HepG2 (cell line): ENCODE data around the gene PRAMEF5. TPM values are rescaled to one million over a fixed set of nuclear protein-coding genes. Genes with fewer than 3 reads are reported as not detected.
"Not testable (repeated sequence)": the region's sequence is repeated elsewhere in the genome, so short reads cannot be mapped to it uniquely, and the experiment has no call there.

Source experiments
- ATAC-seq: fragments of 200-7000 bp; cut with Tn5 transposase; 3 replicates; pipeline ENCODE4 v1.9.1; 2020; ENCODE audit warnings: mild to moderate bottlenecking, moderate library complexity
- BruUV-seq: library from RNA; stranded (reverse); fragments of 400-500 nt; replicated peaks from 2 replicates; lab custom pipeline; 2021; lab: Mats Ljungman, UMichigan
- CTCF ChIA-PET: fragments of 300-600 bp; formaldehyde crosslinking; extraction: SDS; loops from one replicate; lab custom pipeline; 2021; ENCODE audit warnings: low total read pairs, inconsistent platforms, low intra/inter-chr PET ratio; lab: Yijun Ruan, JAX
- POLR2A ChIA-PET: fragments of 350-600 bp; sonication (Branson Sonifier 250); formaldehyde crosslinking; loops from one replicate; lab custom pipeline; 2020; ENCODE audit warnings: antibody characterized with exemption, inconsistent platforms; lab: Yijun Ruan, JAX
- DNase-seq: peaks from one replicate; pipeline ENCODE4 v3.0.0-alpha.2; 2015; ENCODE audit warnings: low spot score
- FAIRE-seq: peaks from 3 replicates; lab custom pipeline; 2011; peaks lifted over from hg19 to GRCh38; lab: Jason Lieb, UNC
- H2AFZ ChIP-seq: one replicate; pipeline ENCODE4 v1.6.1; 2011; ENCODE audit warnings: low read length, inconsistent platforms
- H3K27ac ChIP-seq: fragments of 300-600 bp; 3 replicates; pipeline ENCODE4 v1.8.0; 2011; ENCODE audit warnings: mixed run types, mild to moderate bottlenecking, mixed read lengths, low read length, inconsistent platforms; ENCODE audit not compliant: insufficient read depth; ENCODE audit errors: extremely low read length
- H3K27me3 ChIP-seq, 2 experiments: fragments of 200-600 bp in 1 of 2; 2 replicates in 1 of 2; 3 replicates in 1 of 2; pipeline versions ENCODE4 v1.6.0 to v1.8.0; 2011; ENCODE audit warnings: low read length in 2 of 2, mild to moderate bottlenecking in 2 of 2, moderate library complexity in 2 of 2, inconsistent platforms in 1 of 2; ENCODE audit not compliant: insufficient read depth in 2 of 2, control insufficient read depth in 1 of 2
- H3K36me3 ChIP-seq, 2 experiments: fragments of 200-600 bp in 1 of 2; replicated peaks in 1 of 2; 2 replicates in 1 of 2; 3 replicates in 1 of 2; pipeline versions ENCODE4 v1.5.1 to v1.8.0; 2011; ENCODE audit warnings: low read length in 2 of 2, inconsistent platforms in 1 of 2; ENCODE audit not compliant: insufficient read depth in 2 of 2, control insufficient read depth in 1 of 2
- H3K4me1 ChIP-seq: 2 replicates; pipeline ENCODE4 v1.5.1; 2012; ENCODE audit warnings: low read length, inconsistent platforms; ENCODE audit not compliant: insufficient read depth
- H3K4me2 ChIP-seq: 2 replicates; pipeline ENCODE4 v1.6.0; 2011; ENCODE audit warnings: low read depth, low read length, inconsistent platforms
- H3K4me3 ChIP-seq, 3 experiments: fragments of 200-600 bp in 1 of 3; sonication (generic), shearing (Covaris generic) in 1 of 3; replicated peaks in 1 of 3; 2 replicates each; pipeline ENCODE4 v1.5.1; 2011 to 2016; ENCODE audit warnings: low read length in 3 of 3, inconsistent platforms in 2 of 3, low read depth in 2 of 3, mild to moderate bottlenecking in 2 of 3, control low read depth in 1 of 3, mixed read lengths in 1 of 3; ENCODE audit not compliant: insufficient read depth in 1 of 3
- H3K79me2 ChIP-seq: one replicate; pipeline ENCODE4 v1.6.1; 2011; ENCODE audit warnings: low read length, inconsistent platforms; ENCODE audit not compliant: insufficient read depth
- H3K9ac ChIP-seq: 2 replicates; pipeline ENCODE4 v1.6.0; 2011; ENCODE audit warnings: mild to moderate bottlenecking, low read depth, low read length, inconsistent platforms; ENCODE audit not compliant: insufficient read depth
- H3K9me3 ChIP-seq: 2 replicates; pipeline ENCODE4 v1.5.1; 2012; ENCODE audit warnings: mild to moderate bottlenecking, low read length
- H4K20me1 ChIP-seq: 2 replicates; pipeline ENCODE4 v1.6.0; 2011; ENCODE audit warnings: inconsistent platforms, mild to moderate bottlenecking, low read length, moderate library complexity; ENCODE audit not compliant: insufficient read depth
- WGBS: methylation state at CpG from one replicate; pipeline ENCODE4 v1.1.6; 2017; ENCODE audit warnings: low lambda C conversion rate; 5-methylcytosine and 5-hydroxymethylcytosine counted together
- in situ Hi-C: cut with HindIII; loops from 2 replicates; pipeline ENCODE4 v1.10.0; 2017; ENCODE audit warnings: low pct_unique_long_range_greater_than_20kb; ENCODE audit not compliant: extremely low pct_ligation_motif_present
- intact Hi-C: fragments of 100-400 bp; cut with micrococcal nuclease; formaldehyde crosslinking; loops from one replicate; pipeline ENCODE4 v1.10.0; 2022; ENCODE audit not compliant: unreplicated experiment
- polyA plus RNA-seq, 8 experiments: library from polyadenylated mRNA; depleted of rRNA in 3 of 8; stranded (reverse) in 7 of 8; unstranded in 1 of 8; fragments of >200 nt; fragmentation: Illumina TruSeq in 4 of 8; extraction: Trizol in 4 of 8; gene quantifications; 2 replicates each; pipeline versions ENCODE4 v1.2.1 to v1.2.3, GENCODE V29; 2011 to 2016; ENCODE audit warnings: low read depth in 4 of 8, missing spikeins in 1 of 8, mixed read lengths in 1 of 8; ENCODE audit not compliant: insufficient read depth in 1 of 8
- total RNA-seq, 5 experiments: library from RNA; depleted of rRNA; stranded (reverse); fragments of >200 nt; fragmentation: Illumina TruSeq; extraction: Trizol; gene quantifications; 2 replicates each; pipeline ENCODE4 v1.2.3, GENCODE V29; 2016; ENCODE audit warnings: low read depth in 1 of 5

The PRAMEF5 gene
- total and polyA plus RNA-seq, 2 of the 13 experiments (the other 11 are each of a cell fraction or from before 2014, with no cell fraction given) = not detected

DNA sequence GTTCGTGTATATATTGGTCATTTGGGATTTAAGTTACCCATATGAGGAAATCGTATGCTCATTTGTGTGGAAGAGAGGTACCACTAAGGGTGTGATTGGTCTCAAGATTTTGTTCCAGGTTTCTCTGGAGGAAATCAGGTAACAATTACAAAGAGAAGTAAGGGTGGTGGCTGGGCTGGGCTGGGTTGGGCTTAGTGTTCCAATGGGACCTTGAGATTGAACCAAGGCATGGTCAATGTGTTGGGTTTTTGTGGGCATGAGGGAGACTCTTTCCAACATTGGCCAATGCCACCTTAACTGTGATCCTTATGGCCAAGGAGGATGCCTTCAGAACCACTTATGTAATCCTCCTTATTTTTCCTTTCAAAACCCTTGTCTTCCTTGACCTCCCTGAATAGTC lies 23.4 kb upstream of the PRAMEF5 start:
- DNase-seq, ATAC-seq, H3K9me3 ChIP-seq, H3K4me2 ChIP-seq, H3K27ac ChIP-seq, in situ Hi-C loops, H3K4me1 ChIP-seq, H4K20me1 ChIP-seq, H3K4me3 ChIP-seq, H3K9ac ChIP-seq, H2AFZ ChIP-seq, FAIRE-seq, H3K27me3 ChIP-seq, POLR2A ChIA-PET, H3K36me3 ChIP-seq, intact Hi-C loops, H3K79me2 ChIP-seq, BruUV-seq, CTCF ChIA-PET: not testable (repeated sequence)
- 2% methylated on average over 2 of the region's 2 CpGs for WGBS

DNA sequence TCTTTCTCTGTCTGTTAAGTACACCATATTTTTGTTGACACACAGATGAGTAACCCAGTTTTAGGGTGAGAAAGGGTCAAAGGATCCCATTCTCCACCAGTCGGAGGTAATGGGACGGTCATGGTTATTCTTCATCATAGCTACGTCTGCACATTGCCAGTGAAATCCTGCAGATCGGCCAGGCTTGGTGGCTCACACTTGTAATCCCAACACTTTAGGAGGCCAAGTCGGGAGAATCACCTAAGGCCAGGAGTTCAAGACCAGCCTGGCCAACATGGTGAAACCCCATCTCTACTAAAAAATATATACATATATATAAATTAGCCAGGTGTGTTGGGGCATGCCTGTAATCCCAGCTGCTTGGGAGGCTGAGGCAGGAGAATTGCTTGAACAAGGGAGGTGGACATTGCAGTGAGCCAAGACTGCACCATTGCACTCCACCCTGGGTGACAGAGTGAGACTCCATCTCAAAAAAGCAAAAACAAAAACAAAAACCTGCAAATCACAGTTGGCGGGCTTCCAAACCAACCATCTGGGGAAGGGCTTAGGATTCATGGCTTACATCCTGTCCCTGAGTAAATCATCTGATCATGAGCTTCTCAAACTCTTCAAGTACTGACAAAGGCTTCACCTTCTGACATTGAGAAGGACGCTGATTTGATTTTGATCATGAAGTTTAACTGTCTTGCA lies 22.8 kb upstream of the PRAMEF5 start:
- BruUV-seq, H3K4me3 ChIP-seq, intact Hi-C loops, ATAC-seq, H3K27ac ChIP-seq, H3K9me3 ChIP-seq, H2AFZ ChIP-seq, in situ Hi-C loops, DNase-seq, CTCF ChIA-PET, H3K4me1 ChIP-seq, POLR2A ChIA-PET, H3K36me3 ChIP-seq, H3K79me2 ChIP-seq, FAIRE-seq, H3K9ac ChIP-seq, H4K20me1 ChIP-seq, H3K27me3 ChIP-seq, H3K4me2 ChIP-seq: not testable (repeated sequence)
- WGBS = 19% methylated on average over 7 of the region's 7 CpGs

DNA sequence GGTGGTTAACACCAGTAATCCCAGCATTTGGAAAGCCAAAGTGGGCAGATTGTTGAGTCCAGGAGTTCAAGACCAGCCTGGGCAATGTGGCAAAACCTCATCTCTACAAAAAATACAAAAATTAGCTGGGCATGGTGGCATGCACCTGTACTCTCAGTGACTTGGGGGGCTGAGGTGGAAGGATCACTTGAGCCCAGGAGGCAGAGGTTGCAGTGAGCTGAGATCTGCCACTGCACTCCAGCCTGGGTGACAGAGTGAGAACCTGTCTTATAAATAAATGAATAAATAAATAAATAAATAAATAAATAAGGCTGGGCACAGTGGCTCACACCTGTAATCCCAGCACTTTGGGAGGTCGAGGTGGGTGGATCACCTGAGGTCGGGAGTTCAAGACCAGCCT lies 21.9 kb upstream of the PRAMEF5 start:
- DNase-seq, POLR2A ChIA-PET, H3K36me3 ChIP-seq, H3K9ac ChIP-seq, H3K4me2 ChIP-seq, in situ Hi-C loops, H3K79me2 ChIP-seq, FAIRE-seq, ATAC-seq, CTCF ChIA-PET, H3K27me3 ChIP-seq, intact Hi-C loops, H3K4me3 ChIP-seq, H4K20me1 ChIP-seq, H3K27ac ChIP-seq, H2AFZ ChIP-seq, BruUV-seq, H3K4me1 ChIP-seq, H3K9me3 ChIP-seq: not testable (repeated sequence)
- WGBS = 2% methylated on average over 2 of the region's 2 CpGs

DNA sequence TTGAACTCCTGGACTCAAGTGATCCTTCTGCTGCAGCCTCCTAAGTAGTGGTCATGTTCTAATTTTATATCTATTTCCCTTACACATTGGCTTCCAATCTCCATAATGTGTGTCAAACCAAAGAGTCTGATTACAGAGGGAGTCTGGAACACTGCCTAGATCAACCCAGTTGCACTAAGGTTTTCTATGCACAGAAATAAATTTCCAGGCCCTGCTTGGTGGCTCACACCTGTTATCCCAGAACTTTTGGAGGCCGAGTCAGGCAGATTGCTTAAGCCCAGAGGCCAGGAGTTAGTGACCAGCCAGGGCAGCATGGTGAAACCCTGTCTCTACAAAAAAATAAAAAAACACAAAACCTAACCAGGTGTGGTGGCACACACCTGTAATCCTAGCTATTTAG lies 19.9 kb upstream of the PRAMEF5 start:
- CTCF ChIA-PET, BruUV-seq, H3K4me1 ChIP-seq, FAIRE-seq, H3K27me3 ChIP-seq, H3K79me2 ChIP-seq, ATAC-seq, H3K36me3 ChIP-seq, in situ Hi-C loops, intact Hi-C loops, H3K9ac ChIP-seq, DNase-seq, H4K20me1 ChIP-seq, H2AFZ ChIP-seq, H3K27ac ChIP-seq, H3K9me3 ChIP-seq, POLR2A ChIA-PET, H3K4me3 ChIP-seq, H3K4me2 ChIP-seq: not testable (repeated sequence)
- 4% methylated on average over 1 of the region's 1 CpG for WGBS
